Forelimb muscle (tissue), 1 donor: ENCODE data around the gene MIF. TPM values are rescaled to one million over a fixed set of nuclear protein-coding genes. Genes with fewer than 3 reads are reported as not detected.
A peak's percentile ranks its signal among the peaks of the same experiment; 100 is the strongest.
"Not testable (repeated sequence)": the region's sequence is repeated elsewhere in the genome, so short reads cannot be mapped to it uniquely, and the experiment has no call there.

Experiments
- DNase-seq: peaks from one replicate; pipeline ENCODE4 v3.0.0-alpha.2; 2013; ENCODE audit warnings: low read depth
- polyA plus RNA-seq: library from polyadenylated mRNA; unstranded; fragments of 120-200 nt; gene quantifications from one replicate; pipeline ENCODE4 v1.2.1, GENCODE V29; 2013; ENCODE audit not compliant: insufficient read length

Gene MIF
- polyA plus RNA-seq, 1 donor: 131 TPM

GRCh38 chr22:23903328-23903971 lies 9.3 kb downstream of the MIF start:
- DNase-seq: no peak

GRCh38 chr22:23904573-23905254 lies 10.5 kb downstream of the MIF start:
- DNase-seq: no peak

GRCh38 chr22:23906641-23907040 lies 12.5 kb downstream of the MIF start:
- no peak for DNase-seq

GRCh38 chr22:23907423-23907822 lies 13.2 kb downstream of the MIF start:
- DNase-seq: not testable (repeated sequence)

GRCh38 chr22:23908587-23909205 lies 14.5 kb downstream of the MIF start:
- DNase-seq: no peak

GRCh38 chr22:23909296-23909898 lies 15.2 kb downstream of the MIF start:
- DNase-seq: no peak

GRCh38 chr22:23910496-23911190 lies 16.5 kb downstream of the MIF start:
- DNase-seq: no peak

GRCh38 chr22:23911318-23911980 lies 17.3 kb downstream of the MIF start:
- DNase-seq: no peak

- no peak for DNase-seq
Measured at GRCh38 chr22:23912293-23912903, 18.2 kb downstream of the MIF start.

- no peak for DNase-seq
Measured at GRCh38 chr22:23913306-23913660, 19.1 kb downstream of the MIF start.

GRCh38 chr22:23913661-23914353 lies 19.6 kb downstream of the MIF start:
- peak; percentile 86 for DNase-seq

GRCh38 chr22:23915290-23915689 lies 21.1 kb downstream of the MIF start:
- no peak for DNase-seq

- not testable (repeated sequence) for DNase-seq
Measured at GRCh38 chr22:23920267-23920611, 26.1 kb downstream of the MIF start.

- DNase-seq: not testable (repeated sequence)
Measured at GRCh38 chr22:23921586-23922201, 27.5 kb downstream of the MIF start.

GRCh38 chr22:23922921-23923320 lies 28.7 kb downstream of the MIF start:
- no peak for DNase-seq

GRCh38 chr22:23925020-23925606 lies 30.9 kb downstream of the MIF start:
- no peak for DNase-seq

- DNase-seq: no peak
Measured at GRCh38 chr22:23926561-23926960, 32.4 kb downstream of the MIF start.

- DNase-seq: no peak
Measured at GRCh38 chr22:23938328-23939016, 44.3 kb downstream of the MIF start.

GRCh38 chr22:23939017-23939357 lies 44.8 kb downstream of the MIF start:
- no peak for DNase-seq
